ENCODE results near the gene RNF5.

Gene RNF5

DNA sequence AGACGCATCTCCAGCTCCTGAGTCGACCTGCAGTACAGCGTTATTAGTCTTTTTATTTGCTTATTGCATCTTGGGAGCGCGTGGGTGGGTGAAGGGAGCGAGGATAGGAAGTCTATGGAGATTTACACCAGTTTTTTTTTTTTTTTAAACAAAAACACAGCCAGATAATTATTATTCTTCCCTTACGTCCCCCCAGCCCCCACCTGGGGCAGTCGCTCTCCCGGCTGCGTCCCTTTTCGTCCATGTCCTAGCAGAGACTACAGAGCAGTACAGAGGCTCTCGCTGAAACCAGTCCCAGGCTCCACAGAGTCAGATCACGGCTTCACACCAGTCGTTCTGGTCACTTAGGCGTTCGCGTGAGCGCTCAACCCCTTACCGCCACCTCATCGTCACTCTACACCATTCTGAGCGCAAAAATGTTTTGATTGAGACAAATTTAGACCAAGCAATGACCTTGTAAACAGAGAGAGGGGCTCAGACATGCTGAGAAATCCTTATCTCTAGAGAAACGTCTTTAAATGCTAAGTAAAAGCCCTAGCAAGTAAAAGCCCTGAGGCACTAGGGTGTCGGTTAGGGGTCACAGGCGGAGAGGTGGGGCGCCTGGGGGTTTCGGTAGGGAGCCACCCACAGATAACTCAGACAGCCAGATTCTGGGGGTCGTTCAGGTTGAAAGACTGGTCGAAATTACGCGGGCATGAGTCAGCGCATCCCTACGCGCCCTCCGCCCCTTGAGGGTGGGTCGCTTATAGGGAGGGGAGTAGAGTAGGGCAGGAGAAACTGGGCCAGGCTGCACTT lies 25.2 kb upstream of the RNF5 start:
- CTCF ChIA-PET: interaction anchor here (0.6 to 1.7 kb wide), 9 partner anchors 11 to 1224 kb away, joined by 3 to 8 read pairs (median 4); partner anchors contain the start of gene EGFL8
- H3K9me3 ChIP-seq (ENCODE audit: control insufficient read depth, insufficient read depth, low read depth, low read length): no peaks in the 10 kb centered on the region
- H3K4me1 ChIP-seq (ENCODE audit: control insufficient read depth, insufficient read depth, low read length): peaks cover 7% of the 10 kb centered on the region; the same call in 1 of the 2 replicates
- H3K27ac ChIP-seq (ENCODE audit: extremely low read depth, low read depth, low read length): peak overlapping the region; percentile 80
- peak overlapping the region; percentile 66 for H3K4me3 ChIP-seq (ENCODE audit: low read depth, low read length)
- POLR2A ChIA-PET: interaction anchor here (0.6 to 3.4 kb wide), 11 partner anchors 8 to 817 kb away, joined by 3 to 38 read pairs (median 6); partner anchors contain the start of genes AGPAT1, ATF6B, DDX39B and FKBPL
- H3K36me3 ChIP-seq (ENCODE audit: control insufficient read depth in 2 of 2, insufficient read depth in 1 of 2, low read length in 2 of 2): peaks cover 17 to 29% of the 10 kb centered on the region in 2 experiments
- TF ChIP-seq ZFP41 (tag by site-specific recombination; IDR thresholded peaks at IDR 0.05; ENCODE audit: borderline replicate concordance) (no peak), ZNF701 (tag by site-specific recombination; IDR thresholded peaks at IDR 0.05) (no peak), ZIC2 (tag by site-specific recombination; IDR thresholded peaks at IDR 0.05) (peak; percentile 70), HOXC10 (CRISPR knock-in tag; IDR thresholded peaks at IDR 0.05) (no peak), KLF7 (tag by site-specific recombination; IDR thresholded peaks at IDR 0.05; ENCODE audit: borderline replicate concordance) (0 out of 2 replicates have a peak, but pooled peaks have one; percentile 27), PRDM1 (tag by site-specific recombination; IDR thresholded peaks at IDR 0.05) (peak; percentile 57), ZBTB48 (tag by site-specific recombination; IDR thresholded peaks at IDR 0.05) (peak; percentile 96), ELK4 (IDR thresholded peaks at IDR 0.05; ENCODE audit: borderline replicate concordance, low read depth, low read length) (no peak), ZNF626 (tag by site-specific recombination; IDR thresholded peaks at IDR 0.05) (no peak), TCF7L2 (IDR thresholded peaks at IDR 0.05; ENCODE audit: borderline replicate concordance, low read depth, low read length) (no peak), ZFHX2 (tag by site-specific recombination; conservative IDR thresholded peaks at IDR 0.05) (peak; percentile 82), YY2 (tag by site-specific recombination; IDR thresholded peaks at IDR 0.05) (no peak), ZNF404 (tag by site-specific recombination; IDR thresholded peaks at IDR 0.05) (no peak), BCL11B (tag by site-specific recombination; IDR thresholded peaks at IDR 0.05; ENCODE audit: low read depth) (0 out of 2 replicates have a peak, but pooled peaks have one; percentile 12), ZBTB44 (tag by site-specific recombination; IDR thresholded peaks at IDR 0.05) (no peak), KLF17 (tag by site-specific recombination; IDR thresholded peaks at IDR 0.05) (peak; percentile 53; the same call in 1 of the 2 replicates), GLIS2 (tag by site-specific recombination; IDR thresholded peaks at IDR 0.05) (peak; percentile 60), ZNF548 (tag by site-specific recombination; IDR thresholded peaks at IDR 0.05) (no peak), ZNF792 (tag by site-specific recombination; IDR thresholded peaks at IDR 0.05) (no peak), ZNF350 (tag by site-specific recombination; IDR thresholded peaks at IDR 0.05) (no peak), PRDM6 (tag by site-specific recombination; IDR thresholded peaks at IDR 0.05) (peak; percentile 49; the same call in 1 of the 2 replicates), ZNF510 (tag by site-specific recombination; IDR thresholded peaks at IDR 0.05; ENCODE audit: insufficient replicate concordance) (no peak)
- TF ChIP-seq, protein P1, sequence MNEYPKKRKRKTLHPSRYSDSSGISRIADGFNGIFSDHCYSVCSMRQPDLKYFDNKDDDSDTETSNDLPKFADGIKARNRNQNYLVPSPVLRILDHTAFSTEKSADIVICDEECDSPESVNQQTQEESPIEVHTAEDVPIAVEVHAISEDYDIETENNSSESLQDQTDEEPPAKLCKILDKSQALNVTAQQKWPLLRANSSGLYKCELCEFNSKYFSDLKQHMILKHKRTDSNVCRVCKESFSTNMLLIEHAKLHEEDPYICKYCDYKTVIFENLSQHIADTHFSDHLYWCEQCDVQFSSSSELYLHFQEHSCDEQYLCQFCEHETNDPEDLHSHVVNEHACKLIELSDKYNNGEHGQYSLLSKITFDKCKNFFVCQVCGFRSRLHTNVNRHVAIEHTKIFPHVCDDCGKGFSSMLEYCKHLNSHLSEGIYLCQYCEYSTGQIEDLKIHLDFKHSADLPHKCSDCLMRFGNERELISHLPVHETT (tag by site-specific recombination; IDR thresholded peaks at IDR 0.05): no peak
- TF ChIP-seq, protein P2, sequence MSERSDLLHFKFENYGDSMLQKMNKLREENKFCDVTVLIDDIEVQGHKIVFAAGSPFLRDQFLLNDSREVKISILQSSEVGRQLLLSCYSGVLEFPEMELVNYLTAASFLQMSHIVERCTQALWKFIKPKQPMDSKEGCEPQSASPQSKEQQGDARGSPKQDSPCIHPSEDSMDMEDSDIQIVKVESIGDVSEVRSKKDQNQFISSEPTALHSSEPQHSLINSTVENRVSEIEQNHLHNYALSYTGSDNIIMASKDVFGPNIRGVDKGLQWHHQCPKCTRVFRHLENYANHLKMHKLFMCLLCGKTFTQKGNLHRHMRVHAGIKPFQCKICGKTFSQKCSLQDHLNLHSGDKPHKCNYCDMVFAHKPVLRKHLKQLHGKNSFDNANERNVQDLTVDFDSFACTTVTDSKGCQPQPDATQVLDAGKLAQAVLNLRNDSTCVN (tag by site-specific recombination; optimal IDR thresholded peaks at IDR 0.05): peak; percentile 10
- TF ChIP-seq, protein P3, sequence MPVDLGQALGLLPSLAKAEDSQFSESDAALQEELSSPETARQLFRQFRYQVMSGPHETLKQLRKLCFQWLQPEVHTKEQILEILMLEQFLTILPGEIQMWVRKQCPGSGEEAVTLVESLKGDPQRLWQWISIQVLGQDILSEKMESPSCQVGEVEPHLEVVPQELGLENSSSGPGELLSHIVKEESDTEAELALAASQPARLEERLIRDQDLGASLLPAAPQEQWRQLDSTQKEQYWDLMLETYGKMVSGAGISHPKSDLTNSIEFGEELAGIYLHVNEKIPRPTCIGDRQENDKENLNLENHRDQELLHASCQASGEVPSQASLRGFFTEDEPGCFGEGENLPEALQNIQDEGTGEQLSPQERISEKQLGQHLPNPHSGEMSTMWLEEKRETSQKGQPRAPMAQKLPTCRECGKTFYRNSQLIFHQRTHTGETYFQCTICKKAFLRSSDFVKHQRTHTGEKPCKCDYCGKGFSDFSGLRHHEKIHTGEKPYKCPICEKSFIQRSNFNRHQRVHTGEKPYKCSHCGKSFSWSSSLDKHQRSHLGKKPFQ (tag by site-specific recombination; IDR thresholded peaks at IDR 0.05): peak; percentile 93

Measured in HEK293 (cell line).